Transverse colon (tissue), 4 donors: Measurements from ENCODE around the gene VTCN1. TPM values are rescaled to one million over a fixed set of nuclear protein-coding genes. Genes with fewer than 3 reads are reported as not detected.

Source experiments
- DNase-seq: peaks from one replicate; pipeline ENCODE4 v3.0.0-alpha.2; 2019
- H3K27ac ChIP-seq, 4 donors: fragments of 200-600 bp; sonication (generic); 2 replicates each; pipeline ENCODE4 v1.5.1; 2016 to 2018; ENCODE audit warnings: inconsistent platforms in 4 of 4
- H3K27me3 ChIP-seq: fragments of 200-600 bp; sonication (generic); 2 replicates; pipeline ENCODE4 v1.5.1; 2017; ENCODE audit warnings: inconsistent platforms
- H3K36me3 ChIP-seq, 4 donors: fragments of 200-600 bp; sonication (generic); 2 replicates each; pipeline ENCODE4 v1.5.1; 2017 to 2019; ENCODE audit warnings: inconsistent platforms in 4 of 4
- H3K4me1 ChIP-seq, 4 donors: fragments of 200-600 bp; sonication (generic); 2 replicates each; pipeline ENCODE4 v1.5.1; 2017 to 2020; ENCODE audit warnings: inconsistent platforms in 4 of 4
- H3K4me3 ChIP-seq, 4 donors: fragments of 200-600 bp; sonication (generic); 1 replicate in 1 of 4; 2 replicates in 3 of 4; pipeline versions ENCODE4 v1.5.1 to v1.6.1; 2017 to 2019; ENCODE audit warnings: inconsistent platforms in 4 of 4
- H3K9me3 ChIP-seq, 2 donors: fragments of 200-600 bp; sonication (generic); 2 replicates each; pipeline ENCODE4 v1.5.1; 2017 to 2019; ENCODE audit warnings: inconsistent platforms in 2 of 2
- EP300 ChIP-seq: sonication (generic); formaldehyde crosslinking; IDR thresholded peaks from one replicate; pipeline ENCODE4 v1.6.1; 2017; ENCODE audit warnings: antibody characterized with exemption, low read depth
- POLR2A ChIP-seq: fragments of 450-650 bp; IDR thresholded peaks from one replicate; pipeline ENCODE4 v1.6.1; 2016; ENCODE audit warnings: antibody characterized with exemption, mild to moderate bottlenecking, moderate library complexity
- POLR2AphosphoS5 ChIP-seq, 3 donors: sonication (generic); formaldehyde crosslinking; IDR thresholded peaks; one replicate each; pipeline ENCODE4 v1.6.1; 2016; ENCODE audit warnings: antibody characterized with exemption in 3 of 3
- WGBS, 2 donors: methylation state at CpG; one replicate each; pipeline ENCODE4 v1.1.5; 2018; ENCODE audit warnings: low coverage in 1 of 2; 5-methylcytosine and 5-hydroxymethylcytosine counted together
- in situ Hi-C, 4 donors: fragments of 200-750 bp; cut with MboI; loops; one replicate each; pipeline versions ENCODE4 v1.15.0 to v1.15.1; 2017; ENCODE audit warnings: low sequenced_read_pairs in 3 of 4, low pct_ligation_motif_present in 1 of 4, low pct_unique_long_range_greater_than_20kb in 1 of 4
- intact Hi-C: fragments of 100-400 bp; cut with DNase I; formaldehyde crosslinking; loops from one replicate; pipeline ENCODE4 v1.15.1; 2023; ENCODE audit warnings: low total_unique reads
- total RNA-seq, 4 donors: library from RNA; depleted of rRNA; stranded (reverse); fragments of >200 nt; gene quantifications; one replicate each; pipeline ENCODE4 v1.1.0, GENCODE V29; 2016
- TF ChIP-seq, protein P1 (sequence below), 5 experiments: fragments of 200-600 bp in 3 of 5; fragments of 450-650 bp in 2 of 5; sonication (generic) in 3 of 5; IDR thresholded peaks; 1 replicate in 2 of 5; 2 replicates in 3 of 5; pipeline ENCODE4 v1.5.1; 2016 to 2017; ENCODE audit warnings: antibody characterized with exemption in 5 of 5, inconsistent platforms in 3 of 5, mild to moderate bottlenecking in 2 of 5, moderate library complexity in 1 of 5

Gene VTCN1
- total RNA-seq, 4 donors from 2014 or later, result not detected

DNA sequence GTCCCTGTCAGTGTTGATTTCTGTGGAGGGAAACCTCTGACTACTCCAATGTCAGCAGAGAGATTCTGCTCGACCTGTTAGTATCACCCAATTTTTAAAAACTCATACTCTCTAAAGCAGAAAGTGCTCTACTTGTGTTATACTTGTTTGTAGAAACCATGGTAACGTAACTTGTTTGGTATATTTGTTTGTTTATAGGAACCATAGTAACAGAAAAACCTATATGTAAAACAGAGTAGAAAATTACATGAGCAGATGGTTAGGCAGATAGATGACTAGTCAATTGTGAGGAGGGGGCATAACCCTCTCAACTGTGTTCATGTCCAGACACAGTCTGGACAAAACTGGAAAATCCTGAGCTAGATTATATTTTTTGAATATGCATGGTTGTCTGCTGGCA, 95.8 kb downstream of the VTCN1 start:
- Histone ChIP-seq H3K4me3 (no peak overlapping the region), H3K27ac (no peak overlapping the region), H3K27me3 (no peaks in the 10 kb centered on the region), H3K4me1 (no peaks in the 10 kb centered on the region), H3K9me3 (no peaks in the 10 kb centered on the region), H3K36me3 (no peaks in the 10 kb centered on the region)
- DNase-seq, result no peak
- intact Hi-C loops, result no loop called here
- 58 to 68% methylated on average over 2 of the region's 2 CpGs for WGBS, 2 donors
- in situ Hi-C loops, result loop anchor here in 1 of 4 donors (25.0 kb wide), 1 partner anchor 797 kb away; no protein-coding TSS in a partner anchor
- no peak for TF ChIP-seq POLR2AphosphoS5 (IDR thresholded peaks at IDR 0.05)
- TF ChIP-seq, protein P1, sequence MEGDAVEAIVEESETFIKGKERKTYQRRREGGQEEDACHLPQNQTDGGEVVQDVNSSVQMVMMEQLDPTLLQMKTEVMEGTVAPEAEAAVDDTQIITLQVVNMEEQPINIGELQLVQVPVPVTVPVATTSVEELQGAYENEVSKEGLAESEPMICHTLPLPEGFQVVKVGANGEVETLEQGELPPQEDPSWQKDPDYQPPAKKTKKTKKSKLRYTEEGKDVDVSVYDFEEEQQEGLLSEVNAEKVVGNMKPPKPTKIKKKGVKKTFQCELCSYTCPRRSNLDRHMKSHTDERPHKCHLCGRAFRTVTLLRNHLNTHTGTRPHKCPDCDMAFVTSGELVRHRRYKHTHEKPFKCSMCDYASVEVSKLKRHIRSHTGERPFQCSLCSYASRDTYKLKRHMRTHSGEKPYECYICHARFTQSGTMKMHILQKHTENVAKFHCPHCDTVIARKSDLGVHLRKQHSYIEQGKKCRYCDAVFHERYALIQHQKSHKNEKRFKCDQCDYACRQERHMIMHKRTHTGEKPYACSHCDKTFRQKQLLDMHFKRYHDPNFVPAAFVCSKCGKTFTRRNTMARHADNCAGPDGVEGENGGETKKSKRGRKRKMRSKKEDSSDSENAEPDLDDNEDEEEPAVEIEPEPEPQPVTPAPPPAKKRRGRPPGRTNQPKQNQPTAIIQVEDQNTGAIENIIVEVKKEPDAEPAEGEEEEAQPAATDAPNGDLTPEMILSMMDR (IDR thresholded peaks at IDR 0.05), result no peak
- TF ChIP-seq POLR2A, result no peak
- no peak for TF ChIP-seq EP300

- Histone ChIP-seq H3K4me1 (no peaks in the 10 kb centered on the region), H3K27ac (no peak overlapping the region), H3K4me3 (no peak overlapping the region), H3K9me3 (no peaks in the 10 kb centered on the region), H3K27me3 (no peaks in the 10 kb centered on the region), H3K36me3 (no peaks in the 10 kb centered on the region)
- in situ Hi-C loops (loop anchor here in 1 of 4 donors (25.0 kb wide), 1 partner anchor 799 kb away; no protein-coding TSS in a partner anchor), intact Hi-C loops (no loop called here)
- 95% methylated on average over 11 of the region's 11 CpGs; no CpG with 5 or more reads in 1 of the 2 donors for WGBS, 2 donors
- TF ChIP-seq POLR2A, result no peak
- TF ChIP-seq, protein P1 (IDR thresholded peaks at IDR 0.05), result no peak
- TF ChIP-seq POLR2AphosphoS5 (IDR thresholded peaks at IDR 0.05), result no peak
- TF ChIP-seq EP300, result no peak
- no peak for DNase-seq
These were observed 97.5 kb downstream of the VTCN1 start for GRCh38 chr1:117113199-117113598.

DNA sequence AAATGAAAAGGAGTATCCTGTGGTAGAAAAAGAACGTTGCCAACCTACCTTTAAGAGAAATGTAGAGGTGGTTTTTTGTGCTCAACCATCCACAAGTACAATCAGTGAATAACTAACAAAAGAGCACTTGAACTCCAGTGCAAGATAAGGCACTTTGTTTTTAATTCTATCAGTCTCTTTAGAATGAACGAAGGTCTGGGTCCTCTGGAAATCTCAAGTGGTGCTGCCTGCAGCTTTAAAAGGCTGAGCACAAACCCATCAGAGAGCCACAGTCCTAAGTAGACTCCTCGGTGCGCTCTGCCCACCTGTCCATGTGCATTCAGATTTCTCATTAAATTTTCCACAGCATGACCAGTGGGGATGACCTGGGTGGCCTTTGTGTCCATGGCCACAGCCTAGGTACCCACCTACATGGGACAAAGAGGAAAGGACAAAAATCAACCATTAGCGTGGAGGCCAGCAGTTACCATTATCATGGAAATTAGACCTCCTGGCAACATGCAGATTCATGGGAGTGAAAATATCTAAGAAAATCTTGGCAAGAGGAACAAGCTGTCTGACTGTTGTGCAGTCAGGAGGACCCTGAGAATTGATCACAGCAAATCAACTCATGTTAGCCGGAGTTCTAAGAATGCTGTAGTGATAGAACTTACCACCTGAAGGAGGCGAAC, 98.5 kb downstream of the VTCN1 start:
- DNase-seq, result no peak
- WGBS, 2 donors, result 84 to 93% methylated on average over 6 to 7 of the region's 7 CpGs
- in situ Hi-C loops (loop anchor here in 1 of 4 donors (25.0 kb wide), 1 partner anchor 800 kb away; no protein-coding TSS in a partner anchor), intact Hi-C loops (no loop called here)
- no peaks in the 10 kb centered on the region for H3K27me3 ChIP-seq
- H3K36me3 ChIP-seq, result no peaks in the 10 kb centered on the region
- H3K4me3 ChIP-seq, result no peak overlapping the region
- no peak overlapping the region for H3K27ac ChIP-seq
- H3K9me3 ChIP-seq, result no peaks in the 10 kb centered on the region
- TF ChIP-seq, protein P1 (IDR thresholded peaks at IDR 0.05), result no peak
- TF ChIP-seq POLR2A, result no peak
- TF ChIP-seq EP300, result no peak
- TF ChIP-seq POLR2AphosphoS5 (IDR thresholded peaks at IDR 0.05), result no peak
- no peaks in the 10 kb centered on the region for H3K4me1 ChIP-seq

- DNase-seq, result no peak
- in situ Hi-C loops, result loop anchor here in 1 of 4 donors (25.0 kb wide), 1 partner anchor 802 kb away; no protein-coding TSS in a partner anchor
These were observed 100.0 kb downstream of the VTCN1 start for GRCh38 chr1:117110774-117111173.

More at GRCh38 chr1:117110774-117111173, 100.0 kb downstream of the VTCN1 start:
- no peak for TF ChIP-seq POLR2AphosphoS5 (IDR thresholded peaks at IDR 0.05)
- no peak for TF ChIP-seq EP300
- TF ChIP-seq, protein P1 (IDR thresholded peaks at IDR 0.05), result no peak
- no peak for TF ChIP-seq POLR2A
- Histone ChIP-seq H3K4me1 (no peaks in the 10 kb centered on the region), H3K27me3 (no peaks in the 10 kb centered on the region), H3K36me3 (no peaks in the 10 kb centered on the region), H3K9me3 (no peaks in the 10 kb centered on the region), H3K4me3 (no peak overlapping the region), H3K27ac (no peak overlapping the region)
- intact Hi-C loops, result no loop called here
- 58 to 64% methylated on average over 2 of the region's 2 CpGs for WGBS, 2 donors
